Measurements from ENCODE around the gene PRDM12. TPM values are rescaled to one million over a fixed set of nuclear protein-coding genes. Genes with fewer than 3 reads are reported as not detected.

PRDM12 gene
- polyA plus RNA-seq, 1 donor (not counting 4 experiments of a cell fraction or from before 2014, with no cell fraction given), result not detected

- Histone ChIP-seq H3K4me3 (ENCODE audit: control insufficient read depth in 2 of 3, extremely low read depth in 1 of 3, insufficient read depth in 2 of 3, low read depth in 1 of 3, low read length in 3 of 3) (no peak overlapping the region), H3K4me1 (ENCODE audit: control insufficient read depth, extremely low read depth, insufficient read depth, low read length) (no peaks in the 10 kb centered on the region), H3K9ac (ENCODE audit: control insufficient read depth, extremely low read depth, insufficient read depth, low read length) (no peak overlapping the region), H2AFZ (ENCODE audit: control insufficient read depth, low read length) (no peak overlapping the region), H4K20me1 (ENCODE audit: control insufficient read depth, extremely low read depth, insufficient read depth, low read length) (peaks cover 5% of the 10 kb centered on the region), H3K79me2 (ENCODE audit: control insufficient read depth, insufficient read depth, low read length) (no peaks in the 10 kb centered on the region), H3K27ac (ENCODE audit: control insufficient read depth, insufficient read depth, low read length) (no peak overlapping the region), H3K9me1 (ENCODE audit: control insufficient read depth, extremely low read depth, insufficient read depth, low read length) (no peaks in the 10 kb centered on the region), H3K36me3 (ENCODE audit: control insufficient read depth in 2 of 2, extremely low read depth in 1 of 2, insufficient read depth in 2 of 2, low read length in 2 of 2) (no peaks in the 10 kb centered on the region), H3K9me3 (ENCODE audit: control insufficient read depth, low read depth, low read length) (no peaks in the 10 kb centered on the region), H3K27me3 (ENCODE audit: control insufficient read depth, extremely low read depth, insufficient read depth, low read length) (peaks cover 99% of the 10 kb centered on the region), H3K4me2 (ENCODE audit: control insufficient read depth, extremely low read depth, insufficient read depth, low read depth, low read length) (peak overlapping the region; percentile 37)
- FAIRE-seq (no peak), DNase-seq (ENCODE audit: low read depth, low spot score) (no peak)
- dilution Hi-C loops (cut with MboI; ENCODE audit: extremely low pct_ligation_motif_present, low sequenced_read_pairs), result no loop called here
- peak; percentile 82 for TF ChIP-seq EZH2 (IDR thresholded peaks at IDR 0.05; ENCODE audit: low read length)
- TF ChIP-seq, protein P1, sequence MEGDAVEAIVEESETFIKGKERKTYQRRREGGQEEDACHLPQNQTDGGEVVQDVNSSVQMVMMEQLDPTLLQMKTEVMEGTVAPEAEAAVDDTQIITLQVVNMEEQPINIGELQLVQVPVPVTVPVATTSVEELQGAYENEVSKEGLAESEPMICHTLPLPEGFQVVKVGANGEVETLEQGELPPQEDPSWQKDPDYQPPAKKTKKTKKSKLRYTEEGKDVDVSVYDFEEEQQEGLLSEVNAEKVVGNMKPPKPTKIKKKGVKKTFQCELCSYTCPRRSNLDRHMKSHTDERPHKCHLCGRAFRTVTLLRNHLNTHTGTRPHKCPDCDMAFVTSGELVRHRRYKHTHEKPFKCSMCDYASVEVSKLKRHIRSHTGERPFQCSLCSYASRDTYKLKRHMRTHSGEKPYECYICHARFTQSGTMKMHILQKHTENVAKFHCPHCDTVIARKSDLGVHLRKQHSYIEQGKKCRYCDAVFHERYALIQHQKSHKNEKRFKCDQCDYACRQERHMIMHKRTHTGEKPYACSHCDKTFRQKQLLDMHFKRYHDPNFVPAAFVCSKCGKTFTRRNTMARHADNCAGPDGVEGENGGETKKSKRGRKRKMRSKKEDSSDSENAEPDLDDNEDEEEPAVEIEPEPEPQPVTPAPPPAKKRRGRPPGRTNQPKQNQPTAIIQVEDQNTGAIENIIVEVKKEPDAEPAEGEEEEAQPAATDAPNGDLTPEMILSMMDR (optimal IDR thresholded peaks at IDR 0.05 in 1 of 3, IDR thresholded peaks at IDR 0.05 in 1 of 3, conservative IDR thresholded peaks at IDR 0.05 in 1 of 3; ENCODE audit: extremely low read depth in 1 of 3, insufficient read depth in 2 of 3, low read length in 3 of 3), result no peak
Measured at GRCh38 chr9:130663258-130663976, 977 bp upstream of the PRDM12 start.

DNA sequence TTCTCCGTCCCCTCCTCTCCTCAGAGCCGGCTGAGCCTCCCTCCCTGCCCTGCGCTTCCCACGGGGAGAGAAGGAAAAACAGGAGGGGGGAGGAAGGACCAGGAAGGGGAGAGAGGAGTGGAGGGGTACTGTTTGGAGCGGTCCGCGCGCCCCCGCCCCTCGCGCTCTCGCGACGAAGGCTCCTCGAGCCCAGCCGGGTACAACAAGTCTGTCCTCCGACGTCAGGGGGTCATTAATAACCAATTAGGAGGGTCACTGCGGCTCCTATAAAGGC lies 480 bp upstream of the PRDM12 start:
- Histone ChIP-seq H3K79me2 (ENCODE audit: control insufficient read depth, insufficient read depth, low read length) (no peaks in the 10 kb centered on the region), H3K4me2 (ENCODE audit: control insufficient read depth, extremely low read depth, insufficient read depth, low read depth, low read length) (no peak overlapping the region)
- no peak for FAIRE-seq

More for the DNA sequence above, 480 bp upstream of the PRDM12 start:
- dilution Hi-C loops (cut with MboI; ENCODE audit: extremely low pct_ligation_motif_present, low sequenced_read_pairs), result no loop called here
- no peaks in the 10 kb centered on the region for H3K9me3 ChIP-seq (ENCODE audit: control insufficient read depth, low read depth, low read length)
- H3K27me3 ChIP-seq (ENCODE audit: control insufficient read depth, extremely low read depth, insufficient read depth, low read length), result peaks cover 97% of the 10 kb centered on the region
- H3K4me3 ChIP-seq (ENCODE audit: control insufficient read depth in 2 of 3, extremely low read depth in 1 of 3, insufficient read depth in 2 of 3, low read depth in 1 of 3, low read length in 3 of 3), result no peak overlapping the region
- no peak overlapping the region for H3K27ac ChIP-seq (ENCODE audit: control insufficient read depth, insufficient read depth, low read length)
- H3K4me1 ChIP-seq (ENCODE audit: control insufficient read depth, extremely low read depth, insufficient read depth, low read length), result no peaks in the 10 kb centered on the region
- TF ChIP-seq, protein P1 (optimal IDR thresholded peaks at IDR 0.05 in 1 of 3, IDR thresholded peaks at IDR 0.05 in 1 of 3, conservative IDR thresholded peaks at IDR 0.05 in 1 of 3; ENCODE audit: extremely low read depth in 1 of 3, insufficient read depth in 2 of 3, low read length in 3 of 3), result no peak
- peak; percentile 44 for TF ChIP-seq EZH2 (IDR thresholded peaks at IDR 0.05; ENCODE audit: low read length)
- no peak overlapping the region for H3K9ac ChIP-seq (ENCODE audit: control insufficient read depth, extremely low read depth, insufficient read depth, low read length)
- no peak for DNase-seq (ENCODE audit: low read depth, low spot score)
- no peaks in the 10 kb centered on the region for H3K36me3 ChIP-seq (ENCODE audit: control insufficient read depth in 2 of 2, extremely low read depth in 1 of 2, insufficient read depth in 2 of 2, low read length in 2 of 2)
- H2AFZ ChIP-seq (ENCODE audit: control insufficient read depth, low read length), result no peak overlapping the region
- H4K20me1 ChIP-seq (ENCODE audit: control insufficient read depth, extremely low read depth, insufficient read depth, low read length), result peaks cover 5% of the 10 kb centered on the region
- no peaks in the 10 kb centered on the region for H3K9me1 ChIP-seq (ENCODE audit: control insufficient read depth, extremely low read depth, insufficient read depth, low read length)
